ENCODE data around the gene GCH1.
"Not testable (repeated sequence)": the region's sequence is repeated elsewhere in the genome, so short reads cannot be mapped to it uniquely, and the experiment has no call there.

The GCH1 gene

GRCh38 chr14:54889919-54890318, 12.7 kb downstream of the GCH1 start:
- no peak overlapping the region for H3K4me3 ChIP-seq (ENCODE audit: control insufficient read depth, low read depth, low read length)
- TF ChIP-seq, protein P1, sequence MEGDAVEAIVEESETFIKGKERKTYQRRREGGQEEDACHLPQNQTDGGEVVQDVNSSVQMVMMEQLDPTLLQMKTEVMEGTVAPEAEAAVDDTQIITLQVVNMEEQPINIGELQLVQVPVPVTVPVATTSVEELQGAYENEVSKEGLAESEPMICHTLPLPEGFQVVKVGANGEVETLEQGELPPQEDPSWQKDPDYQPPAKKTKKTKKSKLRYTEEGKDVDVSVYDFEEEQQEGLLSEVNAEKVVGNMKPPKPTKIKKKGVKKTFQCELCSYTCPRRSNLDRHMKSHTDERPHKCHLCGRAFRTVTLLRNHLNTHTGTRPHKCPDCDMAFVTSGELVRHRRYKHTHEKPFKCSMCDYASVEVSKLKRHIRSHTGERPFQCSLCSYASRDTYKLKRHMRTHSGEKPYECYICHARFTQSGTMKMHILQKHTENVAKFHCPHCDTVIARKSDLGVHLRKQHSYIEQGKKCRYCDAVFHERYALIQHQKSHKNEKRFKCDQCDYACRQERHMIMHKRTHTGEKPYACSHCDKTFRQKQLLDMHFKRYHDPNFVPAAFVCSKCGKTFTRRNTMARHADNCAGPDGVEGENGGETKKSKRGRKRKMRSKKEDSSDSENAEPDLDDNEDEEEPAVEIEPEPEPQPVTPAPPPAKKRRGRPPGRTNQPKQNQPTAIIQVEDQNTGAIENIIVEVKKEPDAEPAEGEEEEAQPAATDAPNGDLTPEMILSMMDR (IDR thresholded peaks at IDR 0.05; ENCODE audit: control insufficient read depth, insufficient read depth, low read depth, low read length, missing control alignments): no peak
- no peak for DNase-seq (ENCODE audit: low read depth)

GRCh38 chr14:54882521-54882920, 20.1 kb downstream of the GCH1 start:
- TF ChIP-seq, protein P1 (IDR thresholded peaks at IDR 0.05; ENCODE audit: control insufficient read depth, insufficient read depth, low read depth, low read length, missing control alignments): no peak
- DNase-seq (ENCODE audit: low read depth): no peak
- H3K4me3 ChIP-seq (ENCODE audit: control insufficient read depth, low read depth, low read length): no peak overlapping the region

- DNase-seq (ENCODE audit: low read depth): peak; percentile 50
- TF ChIP-seq, protein P1 (IDR thresholded peaks at IDR 0.05; ENCODE audit: control insufficient read depth, insufficient read depth, low read depth, low read length, missing control alignments): no peak
- H3K4me3 ChIP-seq (ENCODE audit: control insufficient read depth, low read depth, low read length): peak overlapping the region; percentile 36
Observed at GRCh38 chr14:54881761-54882401, 20.7 kb downstream of the GCH1 start.

DNA sequence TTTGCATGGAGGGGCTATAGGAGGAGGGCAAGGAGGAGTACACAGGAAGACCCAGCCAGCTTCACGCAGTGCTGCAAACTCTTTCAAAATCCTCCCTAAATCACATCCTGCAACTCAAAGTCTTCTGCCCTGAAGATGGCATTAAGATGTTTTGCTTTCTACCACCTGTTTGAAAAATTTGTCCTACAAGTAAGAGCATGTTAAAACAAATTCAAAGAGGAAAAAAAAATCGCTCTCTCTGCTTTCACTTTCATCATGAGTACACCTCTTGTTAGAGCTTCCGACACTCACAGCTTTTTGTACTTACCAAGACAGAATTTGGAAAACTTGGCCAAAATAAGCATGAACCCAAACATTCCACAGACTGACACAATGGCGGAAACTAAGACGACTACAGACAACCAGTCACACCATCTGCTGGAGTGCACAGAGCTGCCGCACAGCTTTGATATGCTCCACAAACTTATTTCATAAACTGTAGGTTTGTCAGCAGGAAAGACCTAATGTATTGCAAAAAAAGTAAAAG, 21.3 kb downstream of the GCH1 start:
- DNase-seq (ENCODE audit: low read depth): no peak
- H3K4me3 ChIP-seq (ENCODE audit: control insufficient read depth, low read depth, low read length): peak overlapping the region; percentile 36
- TF ChIP-seq, protein P1 (IDR thresholded peaks at IDR 0.05; ENCODE audit: control insufficient read depth, insufficient read depth, low read depth, low read length, missing control alignments): no peak

DNA sequence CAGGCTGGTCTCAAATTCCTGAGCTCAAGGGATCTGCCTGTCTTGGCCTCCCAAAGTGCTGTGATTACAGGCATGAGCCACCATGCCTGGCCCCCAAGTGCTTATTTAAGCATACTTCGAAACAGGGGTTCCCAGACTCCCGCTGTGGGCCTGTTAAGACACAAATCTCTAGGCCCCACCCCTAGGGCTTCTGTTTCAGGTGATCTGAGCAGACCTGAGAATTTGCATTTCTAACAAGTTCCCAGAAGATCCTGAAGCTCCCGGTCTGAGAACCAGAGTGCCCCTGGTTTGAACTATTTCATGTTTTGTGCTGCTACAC, 25.0 kb downstream of the GCH1 start:
- TF ChIP-seq, protein P1 (IDR thresholded peaks at IDR 0.05; ENCODE audit: control insufficient read depth, insufficient read depth, low read depth, low read length, missing control alignments): no peak
- no peak for DNase-seq (ENCODE audit: low read depth)
- no peak overlapping the region for H3K4me3 ChIP-seq (ENCODE audit: control insufficient read depth, low read depth, low read length)

GRCh38 chr14:54877015-54877702, 25.5 kb downstream of the GCH1 start:
- H3K4me3 ChIP-seq (ENCODE audit: control insufficient read depth, low read depth, low read length): no peak overlapping the region
- DNase-seq (ENCODE audit: low read depth): no peak
- TF ChIP-seq, protein P1 (IDR thresholded peaks at IDR 0.05; ENCODE audit: control insufficient read depth, insufficient read depth, low read depth, low read length, missing control alignments): no peak

DNA sequence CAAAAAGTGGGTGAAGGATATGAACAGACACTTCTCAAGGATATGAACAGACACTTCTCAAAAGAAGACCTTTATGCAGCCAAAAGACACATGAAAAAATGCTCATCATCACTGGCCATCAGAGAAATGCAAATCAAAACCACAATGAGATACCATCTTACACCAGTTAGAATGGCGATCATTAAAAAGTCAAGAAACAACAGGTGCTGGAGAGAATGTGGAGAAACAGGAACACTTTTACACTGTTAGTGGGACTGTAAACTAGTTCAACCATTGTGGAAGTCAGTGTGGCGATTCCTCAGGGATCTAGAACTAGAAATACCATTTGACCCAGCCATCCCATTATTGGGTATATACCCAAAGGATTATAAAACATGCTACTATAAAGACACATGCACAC, 27.0 kb downstream of the GCH1 start:
- not testable (repeated sequence) for DNase-seq (ENCODE audit: low read depth); H3K4me3 ChIP-seq (ENCODE audit: control insufficient read depth, low read depth, low read length)

DNA sequence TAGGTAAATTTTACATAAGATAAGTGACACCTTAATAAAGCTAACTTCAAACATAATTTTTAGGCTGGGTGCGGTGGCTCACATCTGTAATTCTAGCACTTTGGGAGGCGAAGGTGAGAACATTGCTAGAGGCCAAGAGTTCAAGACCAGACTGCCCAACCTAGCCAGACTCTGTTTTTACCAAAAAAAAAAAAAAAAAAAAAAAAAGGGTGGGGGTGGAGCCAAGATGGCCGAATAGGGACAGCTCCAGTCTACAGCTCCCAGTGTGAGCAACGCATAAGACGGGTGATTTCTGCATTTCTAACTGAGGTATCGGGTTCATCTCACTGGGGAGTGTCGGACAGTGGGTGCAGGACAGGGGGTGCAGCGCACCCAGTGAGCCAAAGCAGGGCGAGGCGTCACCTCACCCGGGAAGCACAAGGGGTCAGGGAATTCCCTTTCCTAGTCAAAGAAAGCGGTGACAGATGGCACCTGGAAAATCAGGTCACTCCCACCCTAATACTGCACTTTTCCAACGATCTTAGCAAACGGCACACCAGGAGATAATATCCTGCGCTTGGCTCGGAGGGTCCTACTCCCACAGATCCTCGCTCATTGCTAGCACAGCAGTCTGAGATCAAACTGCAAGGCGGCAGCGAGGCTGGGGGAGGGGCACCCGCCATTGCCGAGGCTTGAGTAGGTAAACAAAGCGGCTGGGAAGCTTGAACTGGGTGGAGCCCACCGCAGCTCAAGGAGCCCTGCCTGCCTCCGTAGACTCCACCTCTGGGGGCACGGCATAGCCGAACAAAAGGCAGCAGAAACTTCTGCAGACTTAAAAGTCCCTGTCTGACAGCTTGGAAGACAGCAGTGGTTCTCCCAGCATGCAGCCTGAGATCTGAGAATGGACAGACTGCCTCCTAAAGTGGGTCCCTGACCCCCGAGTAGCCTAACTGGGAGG, 32.2 kb downstream of the GCH1 start:
- not testable (repeated sequence) for H3K4me3 ChIP-seq (ENCODE audit: control insufficient read depth, low read depth, low read length); DNase-seq (ENCODE audit: low read depth)

Measured in AG09309 (cell line).